ENCODE results near the gene TMX2. TPM values are rescaled to one million over a fixed set of nuclear protein-coding genes. Genes with fewer than 3 reads are reported as not detected.
"Not testable (repeated sequence)": the region's sequence is repeated elsewhere in the genome, so short reads cannot be mapped to it uniquely, and the experiment has no call there.

TMX2 gene
- total RNA-seq, 1 experiment from 2014 or later: 161 TPM

DNA sequence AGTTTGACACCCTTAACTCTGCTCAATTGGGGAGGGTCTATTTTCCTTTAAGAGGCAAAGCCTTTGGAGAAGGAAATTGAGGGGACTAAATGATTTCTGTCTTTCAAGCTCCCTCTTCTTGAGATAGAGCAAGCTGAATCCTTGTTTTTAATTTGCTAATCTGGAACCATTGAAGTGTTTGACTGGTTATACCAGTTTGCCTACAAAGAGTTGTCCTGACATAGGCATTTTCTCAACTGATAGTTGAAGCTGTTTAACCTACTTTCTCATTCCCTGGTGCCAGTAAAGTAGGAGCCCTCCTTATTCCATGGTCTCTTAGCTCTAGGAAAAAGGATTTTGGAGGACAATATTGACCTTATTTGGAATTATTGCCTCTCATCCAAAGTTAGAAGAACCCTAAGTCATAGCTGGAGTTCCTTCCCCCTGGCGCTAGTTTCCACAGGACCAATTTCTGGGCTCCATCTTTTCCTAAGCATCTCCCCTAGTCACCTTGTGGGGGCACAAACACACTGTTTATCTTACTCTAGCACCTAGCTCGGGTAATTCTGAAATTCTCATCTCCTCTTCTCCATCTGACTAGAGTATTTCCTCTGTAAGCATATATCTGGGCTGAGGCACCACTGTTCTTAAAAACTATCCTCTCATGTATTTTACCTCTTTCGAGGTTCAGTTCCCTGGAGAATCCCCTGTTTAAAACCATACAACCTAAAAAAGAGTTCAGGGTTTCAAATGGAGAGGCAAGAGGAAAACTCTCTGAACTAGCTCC, 37.0 kb upstream of the TMX2 start:
- POLR2A ChIA-PET: interaction anchor here (0.5 to 1.1 kb wide), 4 partner anchors 8 to 350 kb away, joined by 3 to 6 read pairs (median 4); no protein-coding TSS in a partner anchor
- H3K27me3 Mint-ChIP-seq (ENCODE audit: insufficient read depth, unreplicated experiment): no peaks in the 10 kb centered on the region
- intact Hi-C loops (cut with micrococcal nuclease): no loop called here
- no peak overlapping the region for H3K27ac Mint-ChIP-seq (ENCODE audit: low read depth, unreplicated experiment)
- no peaks in the 10 kb centered on the region for H3K9me3 Mint-ChIP-seq (ENCODE audit: unreplicated experiment)
- no TSS peak for BruUV-seq (replicated peaks)
- TF ChIP-seq, protein P1, sequence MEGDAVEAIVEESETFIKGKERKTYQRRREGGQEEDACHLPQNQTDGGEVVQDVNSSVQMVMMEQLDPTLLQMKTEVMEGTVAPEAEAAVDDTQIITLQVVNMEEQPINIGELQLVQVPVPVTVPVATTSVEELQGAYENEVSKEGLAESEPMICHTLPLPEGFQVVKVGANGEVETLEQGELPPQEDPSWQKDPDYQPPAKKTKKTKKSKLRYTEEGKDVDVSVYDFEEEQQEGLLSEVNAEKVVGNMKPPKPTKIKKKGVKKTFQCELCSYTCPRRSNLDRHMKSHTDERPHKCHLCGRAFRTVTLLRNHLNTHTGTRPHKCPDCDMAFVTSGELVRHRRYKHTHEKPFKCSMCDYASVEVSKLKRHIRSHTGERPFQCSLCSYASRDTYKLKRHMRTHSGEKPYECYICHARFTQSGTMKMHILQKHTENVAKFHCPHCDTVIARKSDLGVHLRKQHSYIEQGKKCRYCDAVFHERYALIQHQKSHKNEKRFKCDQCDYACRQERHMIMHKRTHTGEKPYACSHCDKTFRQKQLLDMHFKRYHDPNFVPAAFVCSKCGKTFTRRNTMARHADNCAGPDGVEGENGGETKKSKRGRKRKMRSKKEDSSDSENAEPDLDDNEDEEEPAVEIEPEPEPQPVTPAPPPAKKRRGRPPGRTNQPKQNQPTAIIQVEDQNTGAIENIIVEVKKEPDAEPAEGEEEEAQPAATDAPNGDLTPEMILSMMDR (IDR thresholded peaks at IDR 0.05; ENCODE audit: unreplicated experiment): no peak
- H3K4me3 Mint-ChIP-seq (ENCODE audit: unreplicated experiment): no peak overlapping the region
- peaks cover 75% of the 10 kb centered on the region for H3K36me3 Mint-ChIP-seq (ENCODE audit: insufficient read depth, unreplicated experiment)
- CTCF ChIA-PET: interaction anchor here (0.5 to 1.6 kb wide), 3 partner anchors 35 to 146 kb away, joined by 3 to 4 read pairs (median 3); no protein-coding TSS in a partner anchor
- peaks cover 18% of the 10 kb centered on the region for H3K4me1 Mint-ChIP-seq (ENCODE audit: insufficient read depth, unreplicated experiment)
- DNase-seq (ENCODE audit: unreplicated experiment): no peak

DNA sequence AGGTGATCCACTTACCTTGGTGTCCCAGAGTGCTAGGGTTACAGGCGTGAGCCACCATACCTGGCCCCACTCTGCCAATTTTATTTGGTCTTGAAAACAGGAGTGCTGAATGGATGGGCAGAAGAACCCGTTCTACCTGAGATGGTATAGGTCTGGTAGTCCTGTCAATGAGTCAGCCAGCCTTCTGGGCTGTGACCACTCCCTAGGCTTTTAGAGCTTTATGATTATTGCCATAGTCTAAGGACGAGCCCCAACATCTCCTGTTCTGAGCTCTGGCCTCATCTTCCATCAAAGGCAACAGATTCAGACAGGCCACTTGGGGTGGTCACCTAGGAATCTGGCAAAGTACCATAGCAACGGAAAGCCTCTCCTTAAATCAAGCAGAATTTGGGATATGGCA, 33.0 kb upstream of the TMX2 start:
- intact Hi-C loops (cut with micrococcal nuclease): no loop called here
- H3K4me3 Mint-ChIP-seq (ENCODE audit: unreplicated experiment): no peak overlapping the region
- peaks cover 15% of the 10 kb centered on the region for H3K4me1 Mint-ChIP-seq (ENCODE audit: insufficient read depth, unreplicated experiment)
- CTCF ChIA-PET: no interaction called here
- no peak for DNase-seq (ENCODE audit: unreplicated experiment)
- POLR2A ChIA-PET: interaction anchor here (1.8 kb wide), 1 partner anchor 13 kb away, joined by 7 read pairs; no protein-coding TSS in a partner anchor
- TF ChIP-seq, protein P1 (IDR thresholded peaks at IDR 0.05; ENCODE audit: unreplicated experiment): no peak
- no peaks in the 10 kb centered on the region for H3K9me3 Mint-ChIP-seq (ENCODE audit: unreplicated experiment)
- peaks cover 78% of the 10 kb centered on the region for H3K36me3 Mint-ChIP-seq (ENCODE audit: insufficient read depth, unreplicated experiment)
- no peaks in the 10 kb centered on the region for H3K27me3 Mint-ChIP-seq (ENCODE audit: insufficient read depth, unreplicated experiment)
- BruUV-seq (replicated peaks): no TSS peak
- H3K27ac Mint-ChIP-seq (ENCODE audit: low read depth, unreplicated experiment): no peak overlapping the region

- Mint-ChIP-seq H3K27me3 (ENCODE audit: insufficient read depth, unreplicated experiment) (no peaks in the 10 kb centered on the region), H3K9me3 (ENCODE audit: unreplicated experiment) (no peaks in the 10 kb centered on the region), H3K36me3 (ENCODE audit: insufficient read depth, unreplicated experiment) (peaks cover 83% of the 10 kb centered on the region), H3K4me3 (ENCODE audit: unreplicated experiment) (no peak overlapping the region), H3K4me1 (ENCODE audit: insufficient read depth, unreplicated experiment) (peaks cover 9% of the 10 kb centered on the region), H3K27ac (ENCODE audit: low read depth, unreplicated experiment) (peak overlapping the region; percentile 7)
- TF ChIP-seq, protein P1 (IDR thresholded peaks at IDR 0.05; ENCODE audit: unreplicated experiment): no peak
- intact Hi-C loops (cut with micrococcal nuclease): no loop called here
- CTCF ChIA-PET: interaction anchor here (1.5 kb wide), 1 partner anchor 153 kb away, joined by 4 read pairs; no protein-coding TSS in a partner anchor
- no TSS peak for BruUV-seq (replicated peaks)
- peak; percentile 35 for DNase-seq (ENCODE audit: unreplicated experiment)
- POLR2A ChIA-PET: interaction anchor here (0.8 to 1.8 kb wide), 2 partner anchors 14 to 24 kb away, joined by 3 to 7 read pairs; no protein-coding TSS in a partner anchor
These were observed 31.9 kb upstream of the TMX2 start for GRCh38 chr11:57680552-57680874.

GRCh38 chr11:57681168-57681567, 31.2 kb upstream of the TMX2 start:
- TF ChIP-seq, protein P1 (IDR thresholded peaks at IDR 0.05; ENCODE audit: unreplicated experiment): no peak
- intact Hi-C loops (cut with micrococcal nuclease): no loop called here
- no peaks in the 10 kb centered on the region for H3K9me3 Mint-ChIP-seq (ENCODE audit: unreplicated experiment)
- CTCF ChIA-PET: interaction anchor here (0.6 to 1.5 kb wide), 2 partner anchors 69 to 154 kb away, joined by 3 to 4 read pairs; no protein-coding TSS in a partner anchor
- peaks cover 87% of the 10 kb centered on the region for H3K36me3 Mint-ChIP-seq (ENCODE audit: insufficient read depth, unreplicated experiment)
- no peaks in the 10 kb centered on the region for H3K27me3 Mint-ChIP-seq (ENCODE audit: insufficient read depth, unreplicated experiment)
- H3K4me1 Mint-ChIP-seq (ENCODE audit: insufficient read depth, unreplicated experiment): peaks cover 6% of the 10 kb centered on the region
- DNase-seq (ENCODE audit: unreplicated experiment): no peak
- no peak overlapping the region for H3K4me3 Mint-ChIP-seq (ENCODE audit: unreplicated experiment)
- POLR2A ChIA-PET: interaction anchor here (0.8 to 1.0 kb wide), 2 partner anchors 14 to 24 kb away, joined by 3 read pairs; no protein-coding TSS in a partner anchor
- H3K27ac Mint-ChIP-seq (ENCODE audit: low read depth, unreplicated experiment): no peak overlapping the region
- no TSS peak for BruUV-seq (replicated peaks)

DNA sequence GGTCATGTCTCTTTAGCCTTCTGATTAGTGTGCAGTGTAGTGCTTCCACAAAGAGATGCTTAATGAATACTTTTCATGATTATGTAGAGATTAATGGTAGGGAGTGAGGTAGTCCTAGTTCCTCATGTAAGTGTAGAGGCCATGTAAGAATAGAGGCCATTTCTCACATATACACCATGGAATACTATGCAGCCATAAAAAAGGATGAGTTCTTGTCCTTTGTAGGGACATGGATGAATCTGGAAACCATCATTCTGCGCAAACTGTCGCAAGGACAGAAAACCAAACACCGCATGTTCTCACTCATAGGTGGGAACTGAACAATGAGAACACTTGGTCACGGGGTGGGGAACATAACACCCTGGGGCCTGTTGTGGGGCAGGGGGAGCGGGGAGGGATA, 21.9 kb upstream of the TMX2 start:
- H3K9me3 Mint-ChIP-seq (ENCODE audit: unreplicated experiment); DNase-seq (ENCODE audit: unreplicated experiment); H3K27me3 Mint-ChIP-seq (ENCODE audit: insufficient read depth, unreplicated experiment); H3K4me3 Mint-ChIP-seq (ENCODE audit: unreplicated experiment); H3K27ac Mint-ChIP-seq (ENCODE audit: low read depth, unreplicated experiment); H3K4me1 Mint-ChIP-seq (ENCODE audit: insufficient read depth, unreplicated experiment); CTCF ChIA-PET; intact Hi-C loops (cut with micrococcal nuclease); POLR2A ChIA-PET; BruUV-seq (replicated peaks): not testable (repeated sequence)
- H3K36me3 Mint-ChIP-seq (ENCODE audit: insufficient read depth, unreplicated experiment): peaks cover 95% of the 10 kb centered on the region

All from MCF 10A (cell line).